Liver (tissue), 9 donors: ENCODE measurements around the gene IKBKE. TPM values are rescaled to one million over a fixed set of nuclear protein-coding genes. Genes with fewer than 3 reads are reported as not detected.

Experiments used
- DNase-seq: peaks from one replicate; pipeline ENCODE4 v3.0.0-alpha.2; 2017; ENCODE audit warnings: low spot score
- H3K27ac ChIP-seq, 2 donors: one replicate each; pipeline ENCODE4 v1.7.0; 2013; ENCODE audit warnings: inconsistent platforms in 2 of 2, low read length in 2 of 2, control low read depth in 1 of 2, low read depth in 1 of 2, mild to moderate bottlenecking in 1 of 2
- H3K27me3 ChIP-seq, 4 donors: one replicate each; pipeline versions ENCODE4 v1.6.1 to v1.7.0; 2013; ENCODE audit warnings: low read length in 3 of 4, inconsistent platforms in 1 of 4, mild to moderate bottlenecking in 1 of 4, moderate library complexity in 1 of 4; ENCODE audit not compliant: control insufficient read depth in 4 of 4, insufficient read depth in 4 of 4
- H3K36me3 ChIP-seq, 4 donors: one replicate each; pipeline versions ENCODE4 v1.6.1 to v1.7.0; 2013; ENCODE audit warnings: low read length in 3 of 4, mild to moderate bottlenecking in 3 of 4, low read depth in 1 of 4, moderate library complexity in 1 of 4; ENCODE audit not compliant: control insufficient read depth in 4 of 4, insufficient read depth in 3 of 4
- H3K4me1 ChIP-seq, 4 donors: one replicate each; pipeline versions ENCODE4 v1.6.1 to v1.7.0; 2013; ENCODE audit warnings: low read length in 3 of 4, mild to moderate bottlenecking in 3 of 4, moderate library complexity in 1 of 4; ENCODE audit not compliant: control insufficient read depth in 4 of 4, insufficient read depth in 4 of 4
- H3K4me3 ChIP-seq, 3 donors: one replicate each; pipeline versions ENCODE4 v1.6.1 to v1.7.0; 2013; ENCODE audit warnings: low read length in 3 of 3, control low read depth in 1 of 3, low read depth in 1 of 3, mild to moderate bottlenecking in 1 of 3
- H3K9ac ChIP-seq, 2 donors: one replicate each; pipeline ENCODE4 v1.7.0; 2013; ENCODE audit warnings: low read length in 2 of 2, mild to moderate bottlenecking in 2 of 2, moderate library complexity in 2 of 2, control low read depth in 1 of 2, low read depth in 1 of 2
- H3K9me3 ChIP-seq, 4 donors: one replicate each; pipeline versions ENCODE4 v1.6.1 to v1.7.0; 2013; ENCODE audit warnings: low read length in 3 of 4; ENCODE audit not compliant: control insufficient read depth in 4 of 4
- ATF3 ChIP-seq: IDR thresholded peaks from 2 replicates; pipeline ENCODE4 v1.6.1; 2016; ENCODE audit warnings: antibody characterized with exemption
- EGR1 ChIP-seq, 2 donors: IDR thresholded peaks; 2 replicates each; pipeline ENCODE4 v1.6.1; 2016 to 2018; ENCODE audit warnings: antibody characterized with exemption in 2 of 2, low read depth in 2 of 2
- FOXA1 ChIP-seq: IDR thresholded peaks from 2 replicates; pipeline ENCODE4 v1.6.1; 2016; ENCODE audit warnings: antibody characterized with exemption
- FOXA2 ChIP-seq: IDR thresholded peaks from 2 replicates; pipeline ENCODE4 v1.6.1; 2016; ENCODE audit warnings: antibody characterized with exemption
- GABPA ChIP-seq, 2 donors: IDR thresholded peaks in 1 of 2; conservative IDR thresholded peaks in 1 of 2; 2 replicates each; pipeline ENCODE4 v1.6.1; 2016; ENCODE audit warnings: antibody characterized with exemption in 2 of 2, mild to moderate bottlenecking in 1 of 2, moderate library complexity in 1 of 2
- HNF4A ChIP-seq, 2 donors: conservative IDR thresholded peaks; 2 replicates each; pipeline ENCODE4 v1.6.1; 2016; ENCODE audit warnings: antibody characterized with exemption in 2 of 2, mild to moderate bottlenecking in 2 of 2
- HNF4G ChIP-seq: IDR thresholded peaks from 2 replicates; pipeline ENCODE4 v1.6.1; 2016; ENCODE audit warnings: antibody characterized with exemption
- MAX ChIP-seq: IDR thresholded peaks from 2 replicates; pipeline ENCODE4 v1.6.1; 2016; ENCODE audit warnings: antibody characterized with exemption
- NR2F2 ChIP-seq: IDR thresholded peaks from 2 replicates; pipeline ENCODE4 v1.6.1; 2016; ENCODE audit warnings: antibody characterized with exemption
- RAD21 ChIP-seq, 2 donors: IDR thresholded peaks; 2 replicates each; pipeline ENCODE4 v1.6.1; 2016; ENCODE audit warnings: antibody characterized with exemption in 2 of 2, mild to moderate bottlenecking in 2 of 2
- RXRA ChIP-seq, 2 donors: IDR thresholded peaks; 2 replicates each; pipeline ENCODE4 v1.6.1; 2017 to 2018; ENCODE audit warnings: antibody characterized with exemption in 2 of 2, mild to moderate bottlenecking in 1 of 2
- SP1 ChIP-seq: IDR thresholded peaks from 2 replicates; pipeline ENCODE4 v1.6.1; 2018; ENCODE audit warnings: antibody characterized with exemption, mild to moderate bottlenecking
- TAF1 ChIP-seq: conservative IDR thresholded peaks from 2 replicates; pipeline ENCODE4 v1.6.1; 2016; ENCODE audit warnings: antibody characterized with exemption, mild to moderate bottlenecking
- YY1 ChIP-seq: IDR thresholded peaks from 2 replicates; pipeline ENCODE4 v1.6.1; 2016; ENCODE audit warnings: antibody characterized with exemption, mild to moderate bottlenecking
- ZBTB33 ChIP-seq: IDR thresholded peaks from 2 replicates; pipeline ENCODE4 v1.6.1; 2016; ENCODE audit warnings: antibody characterized with exemption
- WGBS: extraction: QIAGEN DNeasy Blood & Tissue Kit; methylation state at CpG from one replicate; pipeline ENCODE4 v1.1.7; 2013; 5-methylcytosine and 5-hydroxymethylcytosine counted together
- polyA plus RNA-seq, 2 donors: library from polyadenylated mRNA; stranded (reverse) in 1 of 2; unstranded in 1 of 2; fragments of 200-250 nt in 1 of 2; fragments of >200 nt in 1 of 2; fragmentation: Nextera tagmentation in 1 of 2; extraction: Ambion mirVana in 1 of 2; gene quantifications; one replicate each; pipeline versions ENCODE4 v1.2.1 to v1.2.3, GENCODE V29; 2013 to 2015
- total RNA-seq, 2 donors: library from RNA; depleted of rRNA; stranded (reverse); fragments of >200 nt; gene quantifications; one replicate each; pipeline ENCODE4 v1.2.3, GENCODE V29; 2014
- TF ChIP-seq, protein P1 (sequence below): fragments of 150-350 bp; IDR thresholded peaks from 2 replicates; pipeline ENCODE4 v1.5.1; 2017; ENCODE audit warnings: improper control_type of control experiment, low read depth, low read length; ENCODE audit not compliant: missing input control
- TF ChIP-seq, protein P2 (sequence below): IDR thresholded peaks from 2 replicates; pipeline ENCODE4 v1.6.1; 2016; ENCODE audit warnings: antibody characterized with exemption, mild to moderate bottlenecking
- donor health status: healthy.
- donor health status: healthy.
- donor health status: healthy.
- donor health status: healthy.
- donor health status: healthy.

Gene IKBKE
- total and polyA plus RNA-seq, 4 donors = 0.81 to 3.9 (median 1.5) TPM

- H3K27ac ChIP-seq = peak overlapping the region; percentile 68 to 76
- WGBS = 15% methylated on average over 48 of the region's 48 CpGs
- H3K36me3 ChIP-seq = no peaks in the 10 kb centered on the region
- H3K9me3 ChIP-seq = no peaks in the 10 kb centered on the region
- no peak for DNase-seq
- H3K4me1 ChIP-seq = peaks cover 14 to 78% (median 63%) of the 10 kb centered on the region in 4 donors
- no peak overlapping the region for H3K9ac ChIP-seq
- no peaks in the 10 kb centered on the region for H3K27me3 ChIP-seq
- peak overlapping the region; percentile 31 to 79 (median 72) for H3K4me3 ChIP-seq
- TF ChIP-seq YY1 (no peak), SP1 (no peak), EGR1 (IDR thresholded peaks at IDR 0.05; ENCODE audit: low read depth in 2 of 2) (no peak), RXRA (IDR thresholded peaks at IDR 0.05) (no peak), TAF1 (no peak), RAD21 (IDR thresholded peaks at IDR 0.05) (no peak), HNF4A (conservative IDR thresholded peaks at IDR 0.05) (no peak), GABPA (IDR thresholded peaks at IDR 0.05 in 1 of 2, conservative IDR thresholded peaks at IDR 0.05 in 1 of 2) (no peak), NR2F2 (no peak), MAX (no peak), ZBTB33 (no peak), ATF3 (no peak)
- TF ChIP-seq, protein P1, sequence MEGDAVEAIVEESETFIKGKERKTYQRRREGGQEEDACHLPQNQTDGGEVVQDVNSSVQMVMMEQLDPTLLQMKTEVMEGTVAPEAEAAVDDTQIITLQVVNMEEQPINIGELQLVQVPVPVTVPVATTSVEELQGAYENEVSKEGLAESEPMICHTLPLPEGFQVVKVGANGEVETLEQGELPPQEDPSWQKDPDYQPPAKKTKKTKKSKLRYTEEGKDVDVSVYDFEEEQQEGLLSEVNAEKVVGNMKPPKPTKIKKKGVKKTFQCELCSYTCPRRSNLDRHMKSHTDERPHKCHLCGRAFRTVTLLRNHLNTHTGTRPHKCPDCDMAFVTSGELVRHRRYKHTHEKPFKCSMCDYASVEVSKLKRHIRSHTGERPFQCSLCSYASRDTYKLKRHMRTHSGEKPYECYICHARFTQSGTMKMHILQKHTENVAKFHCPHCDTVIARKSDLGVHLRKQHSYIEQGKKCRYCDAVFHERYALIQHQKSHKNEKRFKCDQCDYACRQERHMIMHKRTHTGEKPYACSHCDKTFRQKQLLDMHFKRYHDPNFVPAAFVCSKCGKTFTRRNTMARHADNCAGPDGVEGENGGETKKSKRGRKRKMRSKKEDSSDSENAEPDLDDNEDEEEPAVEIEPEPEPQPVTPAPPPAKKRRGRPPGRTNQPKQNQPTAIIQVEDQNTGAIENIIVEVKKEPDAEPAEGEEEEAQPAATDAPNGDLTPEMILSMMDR = no peak
Measured at GRCh38 chr1:206506405-206507283, 36.4 kb downstream of the IKBKE start.

GRCh38 chr1:206507284-206508129 is 37.2 kb downstream of the IKBKE start, which contains the start of gene RASSF5:
Gene RASSF5, plus strand, starts transcription at chr1:206507531. Its CDS starts 72 bp downstream, at chr1:206507603.
- no peaks in the 10 kb centered on the region for H3K27me3 ChIP-seq
- under 1% methylated on average over 97 of the region's 97 CpGs for WGBS
- no peak for TF ChIP-seq HNF4G
- no peak for TF ChIP-seq MAX
- TF ChIP-seq, protein P2, sequence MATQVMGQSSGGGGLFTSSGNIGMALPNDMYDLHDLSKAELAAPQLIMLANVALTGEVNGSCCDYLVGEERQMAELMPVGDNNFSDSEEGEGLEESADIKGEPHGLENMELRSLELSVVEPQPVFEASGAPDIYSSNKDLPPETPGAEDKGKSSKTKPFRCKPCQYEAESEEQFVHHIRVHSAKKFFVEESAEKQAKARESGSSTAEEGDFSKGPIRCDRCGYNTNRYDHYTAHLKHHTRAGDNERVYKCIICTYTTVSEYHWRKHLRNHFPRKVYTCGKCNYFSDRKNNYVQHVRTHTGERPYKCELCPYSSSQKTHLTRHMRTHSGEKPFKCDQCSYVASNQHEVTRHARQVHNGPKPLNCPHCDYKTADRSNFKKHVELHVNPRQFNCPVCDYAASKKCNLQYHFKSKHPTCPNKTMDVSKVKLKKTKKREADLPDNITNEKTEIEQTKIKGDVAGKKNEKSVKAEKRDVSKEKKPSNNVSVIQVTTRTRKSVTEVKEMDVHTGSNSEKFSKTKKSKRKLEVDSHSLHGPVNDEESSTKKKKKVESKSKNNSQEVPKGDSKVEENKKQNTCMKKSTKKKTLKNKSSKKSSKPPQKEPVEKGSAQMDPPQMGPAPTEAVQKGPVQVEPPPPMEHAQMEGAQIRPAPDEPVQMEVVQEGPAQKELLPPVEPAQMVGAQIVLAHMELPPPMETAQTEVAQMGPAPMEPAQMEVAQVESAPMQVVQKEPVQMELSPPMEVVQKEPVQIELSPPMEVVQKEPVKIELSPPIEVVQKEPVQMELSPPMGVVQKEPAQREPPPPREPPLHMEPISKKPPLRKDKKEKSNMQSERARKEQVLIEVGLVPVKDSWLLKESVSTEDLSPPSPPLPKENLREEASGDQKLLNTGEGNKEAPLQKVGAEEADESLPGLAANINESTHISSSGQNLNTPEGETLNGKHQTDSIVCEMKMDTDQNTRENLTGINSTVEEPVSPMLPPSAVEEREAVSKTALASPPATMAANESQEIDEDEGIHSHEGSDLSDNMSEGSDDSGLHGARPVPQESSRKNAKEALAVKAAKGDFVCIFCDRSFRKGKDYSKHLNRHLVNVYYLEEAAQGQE = peak; percentile 93
- peak in 1 of 2 donors; percentile 37 for TF ChIP-seq RXRA (IDR thresholded peaks at IDR 0.05)
- TF ChIP-seq NR2F2 = no peak
- peak in 1 of 2 donors; percentile 45 for TF ChIP-seq RAD21 (IDR thresholded peaks at IDR 0.05)
- TF ChIP-seq FOXA2 = no peak
- peak; percentile 61 for TF ChIP-seq YY1
- TF ChIP-seq GABPA (IDR thresholded peaks at IDR 0.05 in 1 of 2, conservative IDR thresholded peaks at IDR 0.05 in 1 of 2) = no peak
- TF ChIP-seq FOXA1 = no peak
- TF ChIP-seq, protein P1 = no peak
- TF ChIP-seq TAF1 = peak; percentile 85
- no peak for TF ChIP-seq ATF3

More at GRCh38 chr1:206507284-206508129, 37.2 kb downstream of the IKBKE start, which contains the start of gene RASSF5:
- H3K36me3 ChIP-seq = no peaks in the 10 kb centered on the region
- peak within 1 kb of the TSS; percentile 68 to 76 for H3K27ac ChIP-seq
- peak; percentile 71 for DNase-seq
- peak within 1 kb of the TSS; percentile 31 to 79 (median 72) for H3K4me3 ChIP-seq
- H3K9ac ChIP-seq = peak within 1 kb of the TSS; percentile 37 to 48
- peaks cover 11 to 78% (median 63%) of the 10 kb centered on the region in 4 donors for H3K4me1 ChIP-seq
- H3K9me3 ChIP-seq = no peaks in the 10 kb centered on the region
